Lung (tissue), 12 donors: ENCODE results near the gene RHOJ. TPM values are rescaled to one million over a fixed set of nuclear protein-coding genes. Genes with fewer than 3 reads are reported as not detected.

Source experiments
- ATAC-seq: fragments of 200-7000 bp; cut with Tn5 transposase; one replicate; pipeline ENCODE4 v1.9.1; 2020; ENCODE audit warnings: moderate number of reproducible peaks; ENCODE audit not compliant: insufficient read depth, low FRiP score
- DNase-seq, 3 donors: peaks; one replicate each; pipeline ENCODE4 v3.0.0-alpha.2; 2013 to 2017
- H3K27ac ChIP-seq, 2 donors: one replicate each; pipeline ENCODE4 v1.5.1; 2013; ENCODE audit warnings: mild to moderate bottlenecking in 2 of 2, moderate library complexity in 2 of 2, control low read depth in 1 of 2, inconsistent platforms in 1 of 2, low read depth in 1 of 2, low read length in 1 of 2
- H3K27me3 ChIP-seq, 3 donors: one replicate each; pipeline ENCODE4 v1.5.1; 2013; ENCODE audit warnings: low read length in 2 of 3; ENCODE audit not compliant: control insufficient read depth in 3 of 3, insufficient read depth in 3 of 3
- H3K36me3 ChIP-seq, 4 donors: one replicate each; pipeline ENCODE4 v1.5.1; 2013; ENCODE audit warnings: low read length in 4 of 4, mild to moderate bottlenecking in 1 of 4, moderate library complexity in 1 of 4; ENCODE audit not compliant: control insufficient read depth in 4 of 4, insufficient read depth in 4 of 4
- H3K4me1 ChIP-seq, 5 donors: one replicate each; pipeline ENCODE4 v1.5.1; 2013; ENCODE audit warnings: low read length in 5 of 5, mild to moderate bottlenecking in 2 of 5, moderate library complexity in 1 of 5; ENCODE audit not compliant: control insufficient read depth in 5 of 5, insufficient read depth in 5 of 5
- H3K4me3 ChIP-seq: one replicate; pipeline ENCODE4 v1.5.1; 2013; ENCODE audit warnings: mild to moderate bottlenecking, control low read depth, moderate library complexity
- H3K9ac ChIP-seq, 2 donors: one replicate each; pipeline ENCODE4 v1.5.1; 2013; ENCODE audit warnings: low read length in 2 of 2, control low read depth in 1 of 2; ENCODE audit not compliant: insufficient read depth in 1 of 2
- H3K9me3 ChIP-seq, 4 donors: one replicate each; pipeline ENCODE4 v1.5.1; 2013; ENCODE audit warnings: low read length in 3 of 4, mild to moderate bottlenecking in 1 of 4, moderate library complexity in 1 of 4; ENCODE audit not compliant: control insufficient read depth in 4 of 4, insufficient read depth in 3 of 4
- WGBS, 2 donors: extraction: QIAGEN DNeasy Blood & Tissue Kit; methylation state at CpG; one replicate each; pipeline ENCODE4 v1.1.7; 2013; 5-methylcytosine and 5-hydroxymethylcytosine counted together
- polyA plus RNA-seq, 2 donors: library from polyadenylated mRNA; stranded (reverse); fragments of 200-250 nt; gene quantifications; one replicate each; pipeline ENCODE4 v1.2.1, GENCODE V29; 2013
- total RNA-seq, 2 donors: library from RNA; depleted of rRNA in 1 of 2; stranded (reverse); fragments of >200 nt in 1 of 2; gene quantifications; one replicate each; pipeline ENCODE4 v1.2.1, GENCODE V29; 2014 to 2021
- TF ChIP-seq, protein P1 (sequence below): IDR thresholded peaks from 2 replicates; pipeline ENCODE4 v1.5.1; 2012; ENCODE audit warnings: mild to moderate bottlenecking; ENCODE audit errors: control extremely low read depth, extremely low read depth
- donor health status: control.
- donor health status: control.
- donor health status: Bipolar disorder and iron deficiency.
- donor health status: healthy.
- donor health status: DM: yes; HTN: yes; CAD: no.

RHOJ gene
- total and polyA plus RNA-seq, 4 donors: 10.2 to 25.7 (median 17.8) TPM

DNA sequence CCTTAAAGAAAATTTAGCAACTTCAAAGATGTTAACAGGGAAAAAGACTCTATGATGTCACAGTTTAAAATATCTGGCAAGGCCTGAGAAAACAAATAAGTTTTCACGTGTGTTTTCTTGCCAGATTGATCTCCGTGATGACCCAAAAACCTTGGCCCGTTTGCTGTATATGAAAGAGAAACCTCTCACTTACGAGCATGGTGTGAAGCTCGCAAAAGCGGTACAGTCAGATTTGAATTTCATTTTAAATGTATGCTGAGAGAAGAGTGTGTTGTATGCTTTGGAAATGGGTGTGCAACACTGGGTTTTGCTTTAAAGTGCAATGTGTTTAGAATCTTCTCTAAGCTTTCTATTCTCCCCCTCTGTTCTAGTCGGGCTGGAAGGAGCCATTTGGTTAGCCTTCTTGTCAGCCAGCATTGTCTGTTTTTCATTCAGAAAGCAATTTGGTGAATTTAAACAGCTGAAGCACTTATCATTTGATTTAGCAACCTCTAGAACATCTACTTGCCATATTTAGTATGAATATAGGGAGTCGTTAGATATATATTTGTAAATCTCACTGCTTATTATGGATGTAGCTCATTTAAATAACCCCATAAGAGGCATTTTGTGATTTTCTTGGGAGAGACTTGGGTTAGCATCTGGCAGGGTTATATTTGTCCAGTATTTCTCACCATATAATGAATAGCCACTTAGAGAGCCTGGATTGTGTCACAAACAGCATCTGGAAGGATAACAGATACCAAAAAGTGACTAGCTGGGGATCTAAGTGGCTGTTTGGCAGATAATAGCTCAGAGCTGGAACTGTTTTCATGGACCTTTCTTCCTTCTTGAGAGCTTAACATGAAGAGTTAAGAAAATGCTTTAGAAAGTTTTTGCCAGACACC, 79.0 kb downstream of the RHOJ start:
- Histone ChIP-seq H3K9ac (peak overlapping the region in 1 of 2 donors; percentile 67), H3K9me3 (no peaks in the 10 kb centered on the region), H3K36me3 (peaks cover 0 to 14% (median 6%) of the 10 kb centered on the region in 4 donors), H3K27ac (no peak overlapping the region), H3K27me3 (no peaks in the 10 kb centered on the region), H3K4me1 (peaks cover 0 to 18% (median 2%) of the 10 kb centered on the region in 5 donors), H3K4me3 (no peak overlapping the region)
- no peak for ATAC-seq
- peak in 2 of 3 donors; percentile 69 to 75 for DNase-seq
- TF ChIP-seq, protein P1, sequence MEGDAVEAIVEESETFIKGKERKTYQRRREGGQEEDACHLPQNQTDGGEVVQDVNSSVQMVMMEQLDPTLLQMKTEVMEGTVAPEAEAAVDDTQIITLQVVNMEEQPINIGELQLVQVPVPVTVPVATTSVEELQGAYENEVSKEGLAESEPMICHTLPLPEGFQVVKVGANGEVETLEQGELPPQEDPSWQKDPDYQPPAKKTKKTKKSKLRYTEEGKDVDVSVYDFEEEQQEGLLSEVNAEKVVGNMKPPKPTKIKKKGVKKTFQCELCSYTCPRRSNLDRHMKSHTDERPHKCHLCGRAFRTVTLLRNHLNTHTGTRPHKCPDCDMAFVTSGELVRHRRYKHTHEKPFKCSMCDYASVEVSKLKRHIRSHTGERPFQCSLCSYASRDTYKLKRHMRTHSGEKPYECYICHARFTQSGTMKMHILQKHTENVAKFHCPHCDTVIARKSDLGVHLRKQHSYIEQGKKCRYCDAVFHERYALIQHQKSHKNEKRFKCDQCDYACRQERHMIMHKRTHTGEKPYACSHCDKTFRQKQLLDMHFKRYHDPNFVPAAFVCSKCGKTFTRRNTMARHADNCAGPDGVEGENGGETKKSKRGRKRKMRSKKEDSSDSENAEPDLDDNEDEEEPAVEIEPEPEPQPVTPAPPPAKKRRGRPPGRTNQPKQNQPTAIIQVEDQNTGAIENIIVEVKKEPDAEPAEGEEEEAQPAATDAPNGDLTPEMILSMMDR: no peak
- 71 to 84% methylated on average over 8 of the region's 8 CpGs for WGBS, 2 donors

- Histone ChIP-seq H3K4me3 (no peak overlapping the region), H3K27me3 (no peaks in the 10 kb centered on the region), H3K9ac (no peak overlapping the region), H3K9me3 (no peaks in the 10 kb centered on the region), H3K27ac (no peak overlapping the region), H3K4me1 (peaks cover 0 to 18% (median 2%) of the 10 kb centered on the region in 5 donors), H3K36me3 (peaks cover 0 to 17% (median 7%) of the 10 kb centered on the region in 4 donors)
- ATAC-seq (no peak), DNase-seq (no peak)
- WGBS, 2 donors: 80 to 86% methylated on average over 7 of the region's 7 CpGs
- TF ChIP-seq, protein P1: no peak
These were observed 79.6 kb downstream of the RHOJ start for GRCh38 chr14:63283884-63284248.

- 80 to 90% methylated on average over 2 of the region's 2 CpGs for WGBS, 2 donors
- ATAC-seq: no peak
These were observed 81.8 kb downstream of the RHOJ start for GRCh38 chr14:63286071-63286470.

More at GRCh38 chr14:63286071-63286470, 81.8 kb downstream of the RHOJ start:
- peaks cover 4 to 20% (median 9%) of the 10 kb centered on the region in 4 donors for H3K36me3 ChIP-seq
- H3K9ac ChIP-seq: no peak overlapping the region
- no peak overlapping the region for H3K4me3 ChIP-seq
- no peak overlapping the region for H3K27ac ChIP-seq
- TF ChIP-seq, protein P1: no peak
- no peak for DNase-seq
- H3K9me3 ChIP-seq: no peaks in the 10 kb centered on the region
- peaks cover 0 to 16% (median 2%) of the 10 kb centered on the region in 5 donors for H3K4me1 ChIP-seq
- no peaks in the 10 kb centered on the region for H3K27me3 ChIP-seq
